Osteoblast (primary cell): Measurements from ENCODE around the gene HAO2. TPM values are rescaled to one million over a fixed set of nuclear protein-coding genes. Genes with fewer than 3 reads are reported as not detected.

ENCODE experiments used
- DNase-seq: peaks from one replicate; pipeline ENCODE4 v3.0.0; 2011; ENCODE audit warnings: low spot score, mixed read lengths; ENCODE audit not compliant: insufficient read length; ENCODE audit errors: missing footprints
- H2AFZ ChIP-seq: 2 replicates; pipeline ENCODE4 v1.6.0; 2011; ENCODE audit warnings: mild to moderate bottlenecking, low read length
- H3K27ac ChIP-seq: 2 replicates; pipeline ENCODE4 v1.5.1; 2011; ENCODE audit warnings: mild to moderate bottlenecking, low read depth, low read length, moderate library complexity
- H3K27me3 ChIP-seq: 2 replicates; pipeline ENCODE4 v1.6.0; 2012; ENCODE audit warnings: mild to moderate bottlenecking, control low read depth, inconsistent platforms, low read length, moderate library complexity; ENCODE audit not compliant: insufficient read depth
- H3K36me3 ChIP-seq: 2 replicates; pipeline ENCODE4 v1.5.1; 2011; ENCODE audit warnings: mild to moderate bottlenecking, low read length, control low read depth, moderate library complexity; ENCODE audit not compliant: insufficient read depth
- H3K4me1 ChIP-seq: 2 replicates; pipeline ENCODE4 v1.5.1; 2011; ENCODE audit warnings: mild to moderate bottlenecking, low read length, control low read depth, moderate library complexity; ENCODE audit not compliant: insufficient read depth
- H3K4me2 ChIP-seq: 2 replicates; pipeline ENCODE4 v1.6.0; 2011; ENCODE audit warnings: mild to moderate bottlenecking, low read length; ENCODE audit not compliant: insufficient read depth
- H3K4me3 ChIP-seq: fragments of 200-600 bp; sonication (generic); 3 replicates; pipeline ENCODE4 v1.5.1; 2012; ENCODE audit warnings: mild to moderate bottlenecking, low read length, inconsistent platforms; ENCODE audit not compliant: insufficient read depth
- H3K79me2 ChIP-seq: 2 replicates; pipeline ENCODE4 v1.6.0; 2012; ENCODE audit warnings: mild to moderate bottlenecking, low read length, control low read depth, inconsistent platforms; ENCODE audit not compliant: insufficient read depth
- H3K9me3 ChIP-seq: 2 replicates; pipeline ENCODE4 v1.5.1; 2011; ENCODE audit warnings: low read depth, low read length, control low read depth
- H4K20me1 ChIP-seq: 2 replicates; pipeline ENCODE4 v1.6.0; 2012; ENCODE audit warnings: mild to moderate bottlenecking, low read length, control low read depth; ENCODE audit not compliant: insufficient read depth
- CTCF ChIP-seq: IDR thresholded peaks from 2 replicates; pipeline ENCODE4 v1.5.1; 2011; ENCODE audit warnings: mild to moderate bottlenecking, low read depth, low read length, moderate library complexity; ENCODE audit errors: extremely low read depth
- total RNA-seq: library from RNA; depleted of rRNA; stranded (reverse); fragments of >200 nt; gene quantifications from 2 replicates; pipeline ENCODE4 v1.2.3, GENCODE V29; 2012

The HAO2 gene
- total RNA-seq, 1 donor = not detected

- no peak for TF ChIP-seq CTCF
- no peak overlapping the region for H3K4me3 ChIP-seq
- no peak overlapping the region for H3K4me2 ChIP-seq
- no peaks in the 10 kb centered on the region for H3K27me3 ChIP-seq
- no peak overlapping the region for H3K27ac ChIP-seq
- no peak overlapping the region for H2AFZ ChIP-seq
- DNase-seq = no peak
- H4K20me1 ChIP-seq = no peaks in the 10 kb centered on the region
- H3K9me3 ChIP-seq = no peaks in the 10 kb centered on the region
- no peaks in the 10 kb centered on the region for H3K79me2 ChIP-seq
- no peaks in the 10 kb centered on the region for H3K4me1 ChIP-seq
- no peaks in the 10 kb centered on the region for H3K36me3 ChIP-seq
Observed at GRCh38 chr1:119353836-119354235, 14.7 kb upstream of the HAO2 start.

GRCh38 chr1:119358636-119359035 lies 9.9 kb upstream of the HAO2 start:
- Histone ChIP-seq H3K27ac (no peak overlapping the region), H3K36me3 (no peaks in the 10 kb centered on the region), H3K4me1 (no peaks in the 10 kb centered on the region), H3K4me2 (no peak overlapping the region), H3K9me3 (no peaks in the 10 kb centered on the region), H3K4me3 (no peak overlapping the region), H2AFZ (no peak overlapping the region), H4K20me1 (no peaks in the 10 kb centered on the region), H3K79me2 (no peaks in the 10 kb centered on the region), H3K27me3 (peaks cover 5% of the 10 kb centered on the region)
- TF ChIP-seq CTCF = no peak
- no peak for DNase-seq

GRCh38 chr1:119359730-119360129 lies 8.9 kb upstream of the HAO2 start:
- TF ChIP-seq CTCF = no peak
- DNase-seq = no peak
- no peaks in the 10 kb centered on the region for H3K79me2 ChIP-seq
- no peak overlapping the region for H3K27ac ChIP-seq
- H4K20me1 ChIP-seq = no peaks in the 10 kb centered on the region
- H3K4me2 ChIP-seq = no peak overlapping the region
- no peaks in the 10 kb centered on the region for H3K9me3 ChIP-seq
- H3K4me1 ChIP-seq = no peaks in the 10 kb centered on the region
- no peak overlapping the region for H2AFZ ChIP-seq
- no peak overlapping the region for H3K4me3 ChIP-seq
- peaks cover 5% of the 10 kb centered on the region for H3K27me3 ChIP-seq
- no peaks in the 10 kb centered on the region for H3K36me3 ChIP-seq

DNA sequence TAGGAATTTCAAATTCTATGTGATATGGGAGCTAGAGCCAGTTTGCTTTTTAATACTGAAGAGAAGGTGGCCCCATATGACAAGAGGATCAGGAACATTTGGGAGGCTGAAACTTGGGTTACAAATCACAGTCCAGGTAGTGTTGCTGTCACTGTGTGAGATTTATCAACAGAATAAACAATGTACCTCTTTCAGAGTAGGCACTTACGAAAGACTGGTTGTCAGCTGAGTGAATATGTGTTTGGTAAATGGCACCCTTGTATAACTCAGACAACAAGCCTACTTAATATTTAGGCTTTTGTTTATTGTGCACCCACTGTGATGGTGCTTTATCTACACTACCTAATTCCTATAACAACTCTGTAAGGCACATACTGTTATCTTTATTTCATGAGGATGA lies 7.4 kb upstream of the HAO2 start:
- H3K27me3 ChIP-seq = peaks cover 7% of the 10 kb centered on the region
- H3K4me3 ChIP-seq = no peak overlapping the region
- no peaks in the 10 kb centered on the region for H3K4me1 ChIP-seq
- H3K36me3 ChIP-seq = no peaks in the 10 kb centered on the region
- no peak overlapping the region for H3K27ac ChIP-seq
- TF ChIP-seq CTCF = no peak
- no peaks in the 10 kb centered on the region for H3K9me3 ChIP-seq
- no peak overlapping the region for H3K4me2 ChIP-seq
- no peaks in the 10 kb centered on the region for H3K79me2 ChIP-seq
- H4K20me1 ChIP-seq = no peaks in the 10 kb centered on the region
- no peak overlapping the region for H2AFZ ChIP-seq
- no peak for DNase-seq
